Psoas muscle (tissue), 8 donors: ENCODE data around the gene SLC38A1. TPM values are rescaled to one million over a fixed set of nuclear protein-coding genes. Genes with fewer than 3 reads are reported as not detected.

ENCODE experiments used
- ATAC-seq, 4 donors: fragments of 200-7000 bp; cut with Tn5 transposase; one replicate each; pipeline ENCODE4 v1.9.1; 2020; ENCODE audit warnings: moderate library complexity in 3 of 4, mild to moderate bottlenecking in 2 of 4
- DNase-seq, 2 donors: peaks; one replicate each; pipeline ENCODE4 v3.0.0-alpha.2; 2020
- H3K27ac ChIP-seq: fragments of 200-600 bp; one replicate; pipeline ENCODE4 v1.8.0; 2022
- H3K27me3 ChIP-seq, 3 donors: fragments of 200-600 bp in 1 of 3; one replicate each; pipeline versions ENCODE4 v1.6.1 to v1.8.0; 2013 to 2022; ENCODE audit warnings: low read length in 2 of 3, mild to moderate bottlenecking in 2 of 3, moderate library complexity in 1 of 3; ENCODE audit not compliant: insufficient read depth in 3 of 3
- H3K36me3 ChIP-seq, 2 donors: fragments of 200-600 bp in 1 of 2; one replicate each; pipeline versions ENCODE4 v1.6.1 to v1.8.0; 2013 to 2022; ENCODE audit warnings: low read depth in 1 of 2, mild to moderate bottlenecking in 1 of 2, moderate library complexity in 1 of 2; ENCODE audit not compliant: insufficient read depth in 1 of 2
- H3K4me1 ChIP-seq: fragments of 200-600 bp; one replicate; pipeline ENCODE4 v1.8.0; 2022
- H3K4me3 ChIP-seq: fragments of 200-600 bp; one replicate; pipeline ENCODE4 v1.8.0; 2022; ENCODE audit warnings: mild to moderate bottlenecking
- H3K9me3 ChIP-seq: fragments of 200-600 bp; one replicate; pipeline ENCODE4 v1.8.0; 2022
- WGBS, 3 donors: extraction: QIAGEN DNeasy Blood & Tissue Kit; methylation state at CpG; one replicate each; pipeline versions ENCODE4 v1.1.6 to v1.1.7; 2013; 5-methylcytosine and 5-hydroxymethylcytosine counted together
- intact Hi-C, 2 donors: fragments of 100-400 bp; cut with DNase I; formaldehyde crosslinking; loops; one replicate each; pipeline versions ENCODE4 v1.11.0 to v1.14.2; 2022
- polyA plus RNA-seq, 3 donors: library from polyadenylated mRNA; stranded (reverse); fragments of 200-250 nt; gene quantifications; one replicate each; pipeline ENCODE4 v1.2.3, GENCODE V29; 2013
- total RNA-seq, 4 donors: library from RNA; stranded (reverse); fragmentation: NEBNext Ultra II Directional in 2 of 4; extraction: Animal tissue kit (Norgen Biotek cat#: 25700) in 2 of 4; gene quantifications; one replicate each; pipeline versions ENCODE4 v1.2.1 to v1.2.4, GENCODE V29; 2021 to 2023
- TF ChIP-seq, protein P1 (sequence below): fragments of 200-600 bp; IDR thresholded peaks from one replicate; pipeline ENCODE4 v1.8.0; 2022; ENCODE audit warnings: antibody characterized with exemption
- donor health status: healthy with polysubstance abuse.
- donor health status: DM: no; HTN: no; CAD: no; lungs with moderate emphysema.
- donor health status: Bipolar disorder and iron deficiency.
- donor health status: healthy.
- donor health status: DM: yes; HTN: yes; CAD: no.
- donor health status: DM: no; HTN: no; CAD: no.
- donor health status: DM: no; HTN: no; CAD: no.
- donor health status: DM: yes; HTN: yes; CAD: no.

SLC38A1 gene
- total and polyA plus RNA-seq, 7 donors = 17.3 to 338 (median 50.6) TPM

DNA sequence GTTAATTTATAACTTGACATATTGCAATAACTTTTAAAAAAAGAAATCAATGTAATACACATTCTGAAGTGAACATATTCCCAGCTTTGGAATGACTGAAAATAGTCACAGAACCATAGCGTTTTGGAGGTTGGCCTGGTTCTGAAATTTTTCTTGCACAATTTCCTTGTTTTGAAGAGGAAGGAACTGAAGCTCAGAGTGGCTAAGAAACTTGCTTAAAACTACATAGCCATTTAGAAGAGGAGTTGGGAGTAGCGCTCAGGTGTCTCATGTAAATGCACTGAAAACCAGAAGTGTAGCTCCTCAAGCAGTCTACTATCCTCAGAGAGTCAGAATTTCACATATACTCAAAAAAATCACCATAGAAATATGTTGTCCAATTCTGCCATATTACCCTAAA, 41.2 kb downstream of the SLC38A1 start:
- Histone ChIP-seq H3K4me3 (no peak overlapping the region), H3K4me1 (peaks cover 10% of the 10 kb centered on the region), H3K9me3 (no peaks in the 10 kb centered on the region), H3K36me3 (peaks cover 3 to 4% of the 10 kb centered on the region in 2 donors), H3K27ac (no peak overlapping the region), H3K27me3 (no peaks in the 10 kb centered on the region)
- ATAC-seq (no peak), DNase-seq (no peak)
- TF ChIP-seq, protein P1, sequence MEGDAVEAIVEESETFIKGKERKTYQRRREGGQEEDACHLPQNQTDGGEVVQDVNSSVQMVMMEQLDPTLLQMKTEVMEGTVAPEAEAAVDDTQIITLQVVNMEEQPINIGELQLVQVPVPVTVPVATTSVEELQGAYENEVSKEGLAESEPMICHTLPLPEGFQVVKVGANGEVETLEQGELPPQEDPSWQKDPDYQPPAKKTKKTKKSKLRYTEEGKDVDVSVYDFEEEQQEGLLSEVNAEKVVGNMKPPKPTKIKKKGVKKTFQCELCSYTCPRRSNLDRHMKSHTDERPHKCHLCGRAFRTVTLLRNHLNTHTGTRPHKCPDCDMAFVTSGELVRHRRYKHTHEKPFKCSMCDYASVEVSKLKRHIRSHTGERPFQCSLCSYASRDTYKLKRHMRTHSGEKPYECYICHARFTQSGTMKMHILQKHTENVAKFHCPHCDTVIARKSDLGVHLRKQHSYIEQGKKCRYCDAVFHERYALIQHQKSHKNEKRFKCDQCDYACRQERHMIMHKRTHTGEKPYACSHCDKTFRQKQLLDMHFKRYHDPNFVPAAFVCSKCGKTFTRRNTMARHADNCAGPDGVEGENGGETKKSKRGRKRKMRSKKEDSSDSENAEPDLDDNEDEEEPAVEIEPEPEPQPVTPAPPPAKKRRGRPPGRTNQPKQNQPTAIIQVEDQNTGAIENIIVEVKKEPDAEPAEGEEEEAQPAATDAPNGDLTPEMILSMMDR = no peak
- intact Hi-C loops = no loop called here
- 75 to 79% (median 76%) methylated on average over 2 of the region's 2 CpGs for WGBS, 3 donors

DNA sequence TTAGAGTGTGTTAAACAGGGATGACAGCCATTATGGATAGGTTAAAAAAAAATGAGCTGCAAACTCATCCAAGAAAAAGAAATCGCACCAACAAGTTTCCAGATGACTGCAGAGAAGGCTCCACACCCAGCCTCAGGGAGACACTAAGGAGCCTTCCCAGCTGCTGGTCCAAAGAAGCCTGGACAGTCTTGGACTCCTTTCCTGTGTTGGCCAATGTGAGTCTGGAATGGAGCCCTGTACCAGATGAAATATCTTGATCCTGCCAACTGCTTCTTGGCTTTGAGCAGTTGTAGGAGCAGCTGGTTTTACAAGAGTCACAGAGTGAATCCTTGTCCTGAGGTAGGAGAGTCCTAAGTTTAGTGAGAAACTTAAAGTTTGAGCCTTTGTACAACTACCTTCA, 44.5 kb downstream of the SLC38A1 start:
- H3K27ac ChIP-seq = peak overlapping the region; percentile 64
- peaks cover 0 to 10% of the 10 kb centered on the region in 2 donors for H3K36me3 ChIP-seq
- DNase-seq = peak; percentile 47 to 75
- peak; percentile 91 to 98 (median 96) for ATAC-seq
- TF ChIP-seq, protein P1 = no peak
- no peak overlapping the region for H3K4me3 ChIP-seq
- H3K27me3 ChIP-seq = no peaks in the 10 kb centered on the region
- H3K9me3 ChIP-seq = no peaks in the 10 kb centered on the region
- peaks cover 20% of the 10 kb centered on the region for H3K4me1 ChIP-seq
- intact Hi-C loops = loop anchor here in 1 of 2 donors (5.0 kb wide), 1 partner anchor 43 kb away; the partner anchor contains the start of gene SLC38A1
- 26 to 50% (median 26%) methylated on average over 1 of the region's 1 CpG for WGBS, 3 donors

DNA sequence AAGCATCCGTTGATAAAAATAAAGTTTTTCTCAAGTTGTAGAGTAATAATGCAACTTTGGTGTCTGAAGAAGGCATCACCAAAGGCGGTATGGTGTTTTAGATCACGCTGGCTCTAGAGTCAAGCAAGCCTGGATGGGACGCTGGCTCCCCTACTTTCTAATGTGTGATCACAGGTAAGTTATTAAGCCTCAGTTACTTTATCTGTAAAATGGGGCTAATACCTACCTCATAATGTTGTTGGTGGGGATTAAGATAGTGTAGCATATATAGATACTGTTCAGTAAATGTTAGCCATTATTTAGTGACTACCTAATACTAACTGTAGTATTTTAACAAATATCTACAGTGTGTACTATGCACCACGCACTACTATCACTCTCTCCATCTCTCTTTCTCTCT, 45.8 kb downstream of the SLC38A1 start:
- H3K27me3 ChIP-seq = no peaks in the 10 kb centered on the region
- H3K36me3 ChIP-seq = peaks cover 0 to 10% of the 10 kb centered on the region in 2 donors
- DNase-seq (no peak), ATAC-seq (no peak)
- peaks cover 20% of the 10 kb centered on the region for H3K4me1 ChIP-seq
- H3K4me3 ChIP-seq = no peak overlapping the region
- TF ChIP-seq, protein P1 = no peak
- intact Hi-C loops = loop anchor here in 1 of 2 donors (5.0 kb wide), 1 partner anchor 44 kb away; the partner anchor contains the start of gene SLC38A1
- no peak overlapping the region for H3K27ac ChIP-seq
- WGBS, 3 donors = 92 to 98% (median 98%) methylated on average over 5 of the region's 5 CpGs
- no peaks in the 10 kb centered on the region for H3K9me3 ChIP-seq

DNA sequence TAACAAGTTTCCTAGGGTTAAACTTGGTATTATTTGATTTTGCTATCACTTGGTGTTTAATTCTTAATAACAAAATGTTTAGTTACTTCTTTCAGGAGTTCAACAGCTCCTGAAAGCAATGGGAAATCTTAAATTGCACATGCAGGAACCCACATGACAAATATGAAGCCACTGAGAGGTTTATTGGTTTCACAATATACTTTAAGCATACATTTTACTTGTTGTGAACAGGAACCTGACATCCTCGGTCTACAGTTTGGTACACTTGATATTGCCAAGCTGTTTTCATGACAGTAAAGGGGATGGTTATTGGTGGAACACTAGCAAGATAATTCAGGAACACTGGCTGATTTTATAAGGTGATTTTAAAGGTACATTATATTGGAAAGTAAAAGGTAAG, 46.2 kb downstream of the SLC38A1 start:
- H3K4me1 ChIP-seq = peaks cover 20% of the 10 kb centered on the region
- H3K36me3 ChIP-seq = peaks cover 0 to 10% of the 10 kb centered on the region in 2 donors
- H3K9me3 ChIP-seq = no peaks in the 10 kb centered on the region
- TF ChIP-seq, protein P1 = no peak
- no peaks in the 10 kb centered on the region for H3K27me3 ChIP-seq
- no peak for ATAC-seq
- intact Hi-C loops = loop anchor here in 1 of 2 donors (5.0 kb wide), 1 partner anchor 45 kb away; the partner anchor contains the start of gene SLC38A1
- DNase-seq = no peak
- H3K27ac ChIP-seq = no peak overlapping the region
- WGBS, 3 donors = 80 to 91% (median 85%) methylated on average over 1 of the region's 1 CpG
- no peak overlapping the region for H3K4me3 ChIP-seq
